WTC11 (cell line): Measurements from ENCODE around the gene RAB1A. TPM values are rescaled to one million over a fixed set of nuclear protein-coding genes. Genes with fewer than 3 reads are reported as not detected.

ENCODE experiments used
- ATAC-seq: fragments of 200-7000 bp; cut with Tn5 transposase; 2 replicates; pipeline ENCODE4 v1.10.0; 2021; ENCODE audit warnings: mild to moderate bottlenecking, moderate library complexity
- CTCF ChIA-PET: fragments of 300-600 bp; sonication (Branson Sonifier 250); formaldehyde crosslinking; loops from one replicate; lab custom pipeline; 2021; ENCODE audit warnings: antibody characterized with exemption; lab: Charles Lee
- POLR2A ChIA-PET: fragments of 350-600 bp; sonication (Branson Sonifier 250); formaldehyde crosslinking; loops from one replicate; lab custom pipeline; 2021; ENCODE audit warnings: antibody characterized with exemption; lab: Charles Lee
- DNase-seq: peaks from one replicate; pipeline ENCODE4 v3.0.0; 2021; ENCODE audit warnings: low spot score
- H3K27ac Mint-ChIP-seq: 2 replicates; pipeline ENCODE4 v1.8.0; 2021; ENCODE audit warnings: mixed read lengths
- H3K27me3 Mint-ChIP-seq: 2 replicates; pipeline ENCODE4 v1.8.0; 2021; ENCODE audit warnings: low read depth, mild to moderate bottlenecking, moderate library complexity, mixed read lengths
- H3K36me3 Mint-ChIP-seq: 2 replicates; pipeline ENCODE4 v1.8.0; 2021; ENCODE audit warnings: mixed read lengths
- H3K4me1 Mint-ChIP-seq: 2 replicates; pipeline ENCODE4 v1.8.0; 2022; ENCODE audit warnings: mixed read lengths
- H3K4me3 Mint-ChIP-seq: 2 replicates; pipeline ENCODE4 v1.8.0; 2021; ENCODE audit warnings: mild to moderate bottlenecking, moderate library complexity, mixed read lengths
- H3K9me3 Mint-ChIP-seq: 2 replicates; pipeline ENCODE4 v1.8.0; 2021; ENCODE audit warnings: mixed read lengths
- AR ChIP-seq: fragments of 250-450 bp; sonication (Bioruptor Pico); IDR thresholded peaks from 2 replicates; pipeline ENCODE4 v1.9.0; 2021; ENCODE audit warnings: mild to moderate bottlenecking
- ATF2 ChIP-seq: sonication (generic); formaldehyde crosslinking; IDR thresholded peaks from 2 replicates; pipeline ENCODE4 v1.8.1; 2022; ENCODE audit warnings: low read depth, missing genetic modification reagents, borderline replicate concordance
- CBFB ChIP-seq: sonication (generic); formaldehyde crosslinking; IDR thresholded peaks from 2 replicates; pipeline ENCODE4 v1.8.1; 2022; ENCODE audit warnings: mild to moderate bottlenecking, low read depth, missing genetic modification reagents
- CREM ChIP-seq: sonication (generic); formaldehyde crosslinking; IDR thresholded peaks from 2 replicates; pipeline ENCODE4 v1.8.1; 2022; ENCODE audit warnings: mild to moderate bottlenecking, missing genetic modification reagents, moderate library complexity
- CTCF ChIP-seq: fragments of 200-600 bp; IDR thresholded peaks from 2 replicates; pipeline ENCODE4 v1.8.0; 2022; ENCODE audit warnings: antibody characterized with exemption
- EMX1 ChIP-seq: fragments of 250-450 bp; sonication (Bioruptor Pico); IDR thresholded peaks from 2 replicates; pipeline ENCODE4 v1.8.0; 2021; ENCODE audit warnings: mild to moderate bottlenecking
- FOXK1 ChIP-seq: sonication (generic); formaldehyde crosslinking; IDR thresholded peaks from 2 replicates; pipeline ENCODE4 v1.8.0; 2022; ENCODE audit warnings: mild to moderate bottlenecking, moderate library complexity, missing genetic modification reagents
- FOXP1 ChIP-seq: sonication (generic); formaldehyde crosslinking; IDR thresholded peaks from 2 replicates; pipeline ENCODE4 v1.8.0; 2022; ENCODE audit warnings: missing genetic modification reagents, mild to moderate bottlenecking, moderate library complexity, borderline replicate concordance
- FOXP4 ChIP-seq: sonication (generic); formaldehyde crosslinking; IDR thresholded peaks from 2 replicates; pipeline ENCODE4 v1.8.0; 2022; ENCODE audit warnings: mild to moderate bottlenecking, missing genetic modification reagents
- JUN ChIP-seq: sonication (generic); formaldehyde crosslinking; IDR thresholded peaks from 2 replicates; pipeline ENCODE4 v1.8.0; 2023; ENCODE audit warnings: mild to moderate bottlenecking, missing genetic modification reagents
- ZNF219 ChIP-seq: sonication (generic); formaldehyde crosslinking; IDR thresholded peaks from 2 replicates; pipeline ENCODE4 v1.8.0; 2023; ENCODE audit warnings: missing genetic modification reagents, mild to moderate bottlenecking, borderline replicate concordance
- ZNF532 ChIP-seq: fragments of 250-450 bp; sonication (Bioruptor Pico); IDR thresholded peaks from 2 replicates; pipeline ENCODE4 v1.9.0; 2021; ENCODE audit warnings: mild to moderate bottlenecking, borderline replicate concordance
- total RNA-seq: library from RNA; stranded (reverse); gene quantifications from 3 replicates; pipeline ENCODE4 v1.2.3, GENCODE V29; 2021

RAB1A gene
- total RNA-seq, 1 experiment from 2014 or later: 114 TPM

- TF ChIP-seq FOXK1 (CRISPR knock-in tag) (no peak), EMX1 (CRISPR knock-in tag) (no peak), AR (CRISPR knock-in tag) (no peak)
- TF ChIP-seq, all 79 proteins: peak for 0
Measured at GRCh38 chr2:65044097-65044735, 85.7 kb downstream of the RAB1A start (continued).

- DNase-seq (no peak), ATAC-seq (no peak)
- no peak overlapping the region for H3K27ac Mint-ChIP-seq
- H3K9me3 Mint-ChIP-seq: peaks cover 20% of the 10 kb centered on the region
- CTCF ChIA-PET: interaction anchor here (0.5 to 2.2 kb wide), 6 partner anchors 11 to 530 kb away, joined by 3 to 7 read pairs (median 4); partner anchors contain the start of gene RAB1A
- POLR2A ChIA-PET: no interaction called here
- H3K4me3 Mint-ChIP-seq: no peak overlapping the region
- H3K36me3 Mint-ChIP-seq: peaks cover 56% of the 10 kb centered on the region
- TF ChIP-seq ZNF219 (CRISPR knock-in tag) (no peak), CREM (CRISPR knock-in tag) (no peak), JUN (CRISPR knock-in tag) (no peak), ZNF532 (CRISPR knock-in tag) (no peak), CBFB (CRISPR knock-in tag) (no peak), ATF2 (CRISPR knock-in tag) (no peak)
- no peaks in the 10 kb centered on the region for H3K27me3 Mint-ChIP-seq
- H3K4me1 Mint-ChIP-seq: peaks cover 32% of the 10 kb centered on the region
Measured at GRCh38 chr2:65043001-65043400, 86.9 kb downstream of the RAB1A start.

- Mint-ChIP-seq H3K9me3 (peaks cover 10% of the 10 kb centered on the region), H3K36me3 (peaks cover 41% of the 10 kb centered on the region), H3K4me1 (peaks cover 31% of the 10 kb centered on the region), H3K4me3 (no peak overlapping the region), H3K27me3 (no peaks in the 10 kb centered on the region), H3K27ac (no peak overlapping the region)
- ATAC-seq (peak; percentile 88), DNase-seq (peak; percentile 84)
- CTCF ChIA-PET: interaction anchor here (0.6 to 2.4 kb wide), 9 partner anchors 9 to 135 kb away, joined by 3 to 19 read pairs (median 5); partner anchors contain the start of gene SLC1A4
- POLR2A ChIA-PET: no interaction called here
- TF ChIP-seq FOXP1 (CRISPR knock-in tag) (no peak), CTCF (peak; percentile 89), FOXP4 (CRISPR knock-in tag) (no peak)
Measured at GRCh38 chr2:65040400-65041261, 89.3 kb downstream of the RAB1A start.
